Measurements from ENCODE around the gene SERPINB7.
"Not testable (repeated sequence)": the region's sequence is repeated elsewhere in the genome, so short reads cannot be mapped to it uniquely, and the experiment has no call there.

SERPINB7 gene

DNA sequence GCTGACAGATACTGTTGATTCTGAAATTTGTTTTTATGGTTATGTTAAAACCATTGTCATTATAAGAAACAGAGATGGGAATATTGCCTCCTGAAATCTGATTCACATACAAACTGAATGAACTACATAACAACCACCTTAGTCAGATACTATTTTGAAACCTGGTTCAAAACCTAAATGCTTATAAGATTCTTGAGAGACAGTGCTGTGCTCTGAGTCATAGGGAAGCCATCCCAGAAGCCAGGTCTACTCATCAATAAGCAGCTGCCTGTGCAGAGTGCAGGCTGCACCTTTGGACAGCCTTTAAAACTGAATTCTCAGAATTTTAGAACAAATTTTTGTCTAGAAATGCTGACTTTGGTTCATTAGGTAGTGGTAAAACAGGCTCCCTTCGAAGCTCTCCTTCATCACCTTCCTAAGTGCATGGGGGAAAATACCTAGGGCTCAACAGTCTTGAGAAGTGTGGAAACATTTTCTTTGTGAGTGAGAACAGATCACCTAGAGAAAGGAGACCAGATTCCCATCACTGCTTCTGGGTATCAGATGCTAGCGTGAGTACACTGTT lies at the start of gene SERPINB7:
Gene SERPINB7, plus strand, starts transcription at position 253 of the 565 bp plus-strand sequence. CDS start 6,955 bp downstream, outside the sequence.
- no peak for DNase-seq

DNA sequence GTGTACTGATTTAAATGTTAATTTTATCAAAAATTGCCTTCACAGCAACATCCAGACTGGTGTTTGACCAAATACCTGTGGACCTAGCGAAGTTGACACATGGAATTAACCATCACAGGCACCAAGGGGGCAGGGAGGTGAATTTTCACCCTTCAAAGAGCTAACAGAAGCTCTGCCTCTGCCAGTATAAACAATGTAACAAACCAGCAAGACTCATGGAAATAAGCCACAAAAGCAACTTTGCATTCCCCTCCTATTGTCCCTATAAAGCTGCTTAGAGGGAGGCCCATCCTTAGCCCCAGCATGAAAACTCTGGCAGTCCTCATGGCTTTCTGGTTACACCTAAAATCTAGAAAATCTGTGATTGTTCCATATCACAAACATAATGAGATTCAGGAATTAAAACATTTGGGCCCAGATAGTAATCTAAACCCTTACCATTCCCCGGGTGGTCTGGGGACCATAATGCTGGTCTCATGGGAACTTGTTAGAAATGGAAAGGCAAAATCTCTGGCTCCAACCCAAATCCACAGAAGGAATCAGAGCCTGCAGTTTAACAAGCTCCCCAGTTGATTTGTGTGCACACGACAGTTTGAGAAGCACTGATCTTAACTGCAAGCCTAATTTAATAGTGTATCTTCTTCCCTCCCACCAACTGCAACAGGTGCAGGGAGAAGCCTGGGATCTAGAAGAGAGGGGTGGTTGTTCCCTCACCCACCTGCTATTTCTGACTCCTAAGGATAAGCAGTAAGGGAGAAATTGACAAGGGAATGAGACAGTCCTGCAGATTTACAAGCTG lies 49.3 kb upstream of the SERPINB7 start:
- DNase-seq, result peak in 1 of 2 experiments; percentile 3

- no peak for DNase-seq
These were observed 44.4 kb upstream of the SERPINB7 start for GRCh38 chr18:63730773-63731172.

- no peak for DNase-seq
These were observed 44.0 kb upstream of the SERPINB7 start for GRCh38 chr18:63731215-63731614.

DNA sequence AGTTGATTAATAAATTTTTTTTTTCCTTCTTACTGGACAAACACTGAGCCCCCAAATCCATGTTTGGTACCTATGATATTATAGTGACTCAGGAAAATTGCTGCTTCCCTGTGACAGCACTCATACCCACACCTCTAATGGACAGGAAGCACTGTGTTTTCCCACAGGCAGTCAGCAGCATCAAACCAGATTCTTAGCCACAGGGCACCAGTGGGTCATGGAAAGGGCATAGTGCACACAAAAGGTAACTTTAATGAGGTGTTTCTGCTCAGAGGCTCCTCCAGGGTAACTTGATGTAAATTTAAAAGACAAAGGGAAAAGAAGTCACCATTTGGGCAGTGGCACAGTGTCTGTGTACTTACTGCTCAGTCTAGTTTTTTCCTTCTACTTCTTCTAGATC lies 38.3 kb upstream of the SERPINB7 start:
- no peak for DNase-seq

DNA sequence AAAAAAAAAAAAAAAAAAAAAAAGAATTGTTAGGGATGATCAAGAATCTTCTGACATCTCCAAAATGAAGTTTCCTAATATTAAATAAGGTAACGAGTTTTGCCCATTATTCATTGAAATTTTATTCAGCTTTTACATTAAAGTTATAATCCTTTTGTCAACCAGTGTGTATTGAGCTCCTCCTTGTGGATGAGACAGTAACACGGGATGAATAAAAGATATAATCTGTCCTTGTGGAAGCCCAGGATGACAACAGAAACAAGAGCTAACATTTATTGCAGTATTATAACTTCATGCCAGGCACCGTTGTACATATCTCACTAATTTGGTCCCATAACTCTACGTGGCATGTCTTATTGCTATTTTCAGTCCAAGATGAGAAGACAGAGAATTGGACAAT lies 33.4 kb upstream of the SERPINB7 start:
- no peak for DNase-seq

DNA sequence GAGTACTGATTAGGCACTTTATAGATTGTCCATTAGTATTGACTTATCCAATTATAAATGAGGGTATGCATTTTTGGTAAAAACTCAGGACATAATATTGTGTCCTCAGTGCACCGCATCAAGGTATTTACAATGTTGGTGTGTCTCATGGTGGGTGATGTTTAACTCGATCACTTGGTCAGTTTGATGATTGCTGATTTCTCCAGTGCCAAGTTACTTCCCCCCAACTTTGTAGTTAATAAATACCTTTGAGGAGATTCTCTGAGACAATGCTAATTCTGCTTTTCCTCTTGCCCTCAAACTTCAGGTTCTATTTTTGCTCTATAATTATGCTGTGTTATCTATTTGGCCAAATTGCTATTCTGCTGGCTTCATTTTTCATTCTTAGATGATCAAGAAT lies 28.2 kb upstream of the SERPINB7 start:
- no peak for DNase-seq

DNA sequence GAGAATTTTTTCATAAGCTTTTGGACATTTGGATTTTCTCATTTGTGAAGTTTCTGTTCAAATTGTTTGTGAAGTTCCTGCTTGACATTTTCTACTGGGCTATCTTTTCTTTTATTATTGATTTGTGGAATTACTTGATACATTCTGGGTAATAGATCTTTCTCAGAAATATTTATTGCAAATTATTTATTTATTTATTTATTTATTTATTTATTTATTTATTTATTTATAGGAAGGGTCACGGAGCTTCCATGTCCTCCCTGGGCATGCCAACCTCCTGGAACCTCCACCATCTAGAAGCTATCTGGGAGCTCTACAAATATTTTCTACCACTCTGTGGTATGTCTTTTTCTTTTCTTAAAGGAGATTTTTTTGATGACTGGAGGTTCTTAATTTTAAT lies 25.7 kb upstream of the SERPINB7 start:
- DNase-seq, result no peak

DNA sequence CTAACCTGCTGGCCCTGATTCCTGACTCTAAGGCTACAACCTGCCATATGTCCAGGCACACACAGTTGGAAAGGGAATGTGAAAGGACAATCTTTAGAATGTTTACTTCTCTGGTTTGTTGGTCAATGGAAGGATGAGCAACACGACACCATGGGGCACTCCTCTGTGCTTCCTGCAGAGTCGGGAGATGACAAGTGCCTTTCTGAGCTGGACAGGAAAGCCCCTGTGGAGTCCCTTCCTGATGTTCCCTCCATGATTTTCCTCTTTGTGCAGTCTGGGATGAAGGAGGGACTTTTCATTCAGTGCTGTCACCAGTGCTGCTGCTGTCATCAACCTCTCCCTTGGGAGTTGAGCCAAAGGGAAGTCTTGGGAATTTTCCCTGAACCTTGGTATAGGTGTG lies 22.6 kb upstream of the SERPINB7 start:
- DNase-seq, result no peak

GRCh38 chr18:63753676-63754075 lies 21.5 kb upstream of the SERPINB7 start:
- DNase-seq, result no peak

GRCh38 chr18:63757541-63757940 lies 17.7 kb upstream of the SERPINB7 start:
- no peak for DNase-seq

- no peak for DNase-seq
These were observed 16.5 kb upstream of the SERPINB7 start for GRCh38 chr18:63758615-63759240.

GRCh38 chr18:63759786-63760185 lies 15.4 kb upstream of the SERPINB7 start:
- DNase-seq, result not testable (repeated sequence)

- DNase-seq, result no peak
These were observed 12.7 kb upstream of the SERPINB7 start for GRCh38 chr18:63762518-63762917.

DNA sequence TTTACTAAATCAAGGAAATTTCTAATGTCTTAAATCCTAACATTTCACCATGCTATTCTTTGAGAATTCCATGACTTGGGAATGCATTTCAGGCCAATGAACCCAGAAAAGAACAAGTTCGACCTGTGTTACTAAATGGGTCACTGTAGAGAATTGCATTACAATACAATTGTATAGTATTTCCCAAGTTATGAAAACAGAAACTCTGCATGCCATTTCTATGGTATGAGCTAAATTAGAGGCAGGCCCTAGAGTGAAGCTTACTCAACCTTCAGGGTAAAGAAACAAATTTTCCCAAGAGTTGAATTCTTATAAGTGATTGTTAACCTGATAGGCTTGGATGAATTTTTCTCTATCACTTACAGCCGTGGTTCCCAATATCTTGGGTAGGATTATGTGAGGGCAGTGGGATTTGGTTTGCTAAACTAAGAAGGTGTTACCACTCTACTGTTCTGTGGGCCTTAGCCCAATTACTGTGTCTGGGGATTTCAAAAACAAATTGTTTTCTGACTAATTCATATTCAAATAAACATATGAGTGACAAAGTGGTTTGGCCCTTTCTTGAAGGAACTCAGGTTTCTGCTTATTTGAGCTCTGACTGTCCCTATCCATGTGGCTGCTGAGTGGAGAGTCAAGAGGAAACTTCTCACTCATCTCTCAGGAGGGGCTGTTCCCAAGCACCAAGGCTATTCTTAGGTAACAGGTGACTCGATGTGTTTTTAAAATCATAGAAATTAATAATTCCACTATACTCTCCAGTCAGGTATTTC lies 11.2 kb upstream of the SERPINB7 start:
- no peak for DNase-seq

DNA sequence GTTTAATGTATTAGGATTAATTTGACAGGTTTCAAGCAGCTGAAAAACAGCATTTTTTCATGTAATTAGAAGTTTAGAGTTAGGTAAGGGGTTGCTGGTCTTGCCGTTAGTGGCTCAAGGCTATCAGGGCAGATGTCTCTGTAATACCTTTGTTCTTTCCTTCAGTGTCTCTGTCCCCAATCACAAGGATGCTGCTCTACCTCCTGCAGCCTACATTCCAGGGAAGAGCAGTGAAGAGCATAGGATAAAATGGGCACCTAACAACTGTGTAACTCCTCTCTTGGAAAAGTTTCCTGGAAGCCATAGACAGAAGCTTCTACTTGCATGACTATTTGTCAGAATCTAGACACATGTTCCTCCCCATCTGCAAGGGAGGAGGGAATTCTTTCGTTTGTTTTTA lies 9.4 kb upstream of the SERPINB7 start:
- no peak for DNase-seq

- DNase-seq, result no peak
These were observed 1.7 kb upstream of the SERPINB7 start for GRCh38 chr18:63773551-63773950.

DNA sequence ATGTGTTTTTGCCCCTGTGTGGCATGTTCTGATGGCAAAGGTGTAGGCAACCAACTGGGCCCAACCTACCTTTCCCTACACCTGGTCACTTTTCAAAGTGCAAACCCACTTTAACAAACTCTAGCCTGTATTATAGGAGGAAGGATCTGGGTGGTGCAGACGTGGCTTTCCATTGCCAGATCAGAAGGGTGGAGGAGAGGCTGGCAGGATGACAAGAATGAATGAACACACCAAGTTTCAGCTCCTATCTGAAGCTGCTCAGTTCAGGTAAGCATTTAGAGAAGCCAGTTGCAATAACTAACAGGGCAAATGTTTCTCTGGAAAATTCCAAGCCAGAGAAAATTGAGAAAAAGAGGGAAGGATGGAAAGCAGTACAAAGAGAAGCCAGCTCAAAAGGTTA lies 707 bp upstream of the SERPINB7 start:
- DNase-seq, result no peak

DNA sequence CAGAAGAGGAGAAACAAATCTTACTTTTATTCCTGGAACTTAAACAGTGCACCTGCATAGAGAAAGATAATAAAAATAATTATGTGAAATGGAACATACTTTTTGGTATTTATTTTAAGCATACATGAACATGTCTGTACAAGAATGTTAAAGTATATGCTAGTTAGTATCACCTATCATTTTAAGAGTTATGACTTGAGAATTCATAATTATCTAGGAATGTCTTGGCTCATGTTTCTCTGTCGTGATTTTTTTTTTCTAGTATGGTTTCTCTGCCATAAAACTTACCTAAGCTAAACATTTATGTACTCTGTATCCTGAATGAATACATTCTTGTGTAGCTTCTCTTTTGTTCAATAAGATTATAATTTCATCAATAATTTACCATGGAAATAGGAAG lies 4.2 kb downstream of the SERPINB7 start:
- no peak for DNase-seq

DNA sequence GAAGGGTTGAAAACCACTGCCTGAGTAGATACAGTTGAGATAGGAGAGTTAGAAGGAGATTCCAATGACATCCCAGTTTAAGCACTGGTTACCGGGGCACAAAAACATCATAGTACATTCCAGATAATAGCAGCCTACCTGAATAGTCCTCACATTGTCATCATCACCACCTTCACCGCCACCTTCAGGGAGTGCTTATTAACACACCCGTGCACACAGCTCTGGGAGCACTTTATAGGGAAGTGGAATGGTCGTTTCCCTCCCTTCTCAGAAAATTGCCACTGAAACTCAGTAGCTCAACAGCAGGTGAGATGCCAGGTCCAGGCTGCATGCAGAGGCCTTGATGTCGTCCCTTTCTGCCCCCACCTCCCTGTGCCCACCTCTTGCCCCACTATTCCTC lies 8.2 kb downstream of the SERPINB7 start:
- no peak for DNase-seq

- no peak for DNase-seq
These were observed 9.7 kb downstream of the SERPINB7 start for GRCh38 chr18:63784787-63785452.

GRCh38 chr18:63787673-63788072 lies 12.5 kb downstream of the SERPINB7 start:
- no peak for DNase-seq

All from NCI-H2081 (cell line).